ENCODE data around the gene CCSER2.
"Not testable (repeated sequence)": the region's sequence is repeated elsewhere in the genome, so short reads cannot be mapped to it uniquely, and the experiment has no call there.

CCSER2 gene

GRCh38 chr10:84312816-84313215, 15.6 kb upstream of the CCSER2 start:
- no peak for DNase-seq

- DNase-seq, result no peak
Measured at GRCh38 chr10:84314275-84314674, 14.1 kb upstream of the CCSER2 start.

GRCh38 chr10:84317174-84317573, 11.2 kb upstream of the CCSER2 start:
- DNase-seq, result peak; percentile 28

GRCh38 chr10:84321902-84322301, 6.5 kb upstream of the CCSER2 start:
- DNase-seq, result no peak

- not testable (repeated sequence) for DNase-seq
Measured at GRCh38 chr10:84323566-84323965, 4.8 kb upstream of the CCSER2 start.

GRCh38 chr10:84326995-84327394, 1.4 kb upstream of the CCSER2 start:
- DNase-seq, result not testable (repeated sequence)

GRCh38 chr10:84329196-84329611, 815 bp downstream of the CCSER2 start:
- no peak for DNase-seq

- DNase-seq, result no peak
Measured at GRCh38 chr10:84329986-84330651, 1.7 kb downstream of the CCSER2 start.

GRCh38 chr10:84331091-84331490, 2.7 kb downstream of the CCSER2 start:
- no peak for DNase-seq

GRCh38 chr10:84333864-84334451, 5.6 kb downstream of the CCSER2 start:
- DNase-seq, result no peak

GRCh38 chr10:84334811-84335210, 6.4 kb downstream of the CCSER2 start:
- no peak for DNase-seq

GRCh38 chr10:84335516-84335915, 7.1 kb downstream of the CCSER2 start:
- no peak for DNase-seq

GRCh38 chr10:84336406-84337090, 8.2 kb downstream of the CCSER2 start:
- no peak for DNase-seq

GRCh38 chr10:84337199-84337598, 8.8 kb downstream of the CCSER2 start:
- DNase-seq, result no peak

- DNase-seq, result no peak
Measured at GRCh38 chr10:84339025-84339424, 10.6 kb downstream of the CCSER2 start.

GRCh38 chr10:84340187-84340586, 11.8 kb downstream of the CCSER2 start:
- DNase-seq, result no peak

GRCh38 chr10:84340632-84341537, 12.5 kb downstream of the CCSER2 start:
- no peak for DNase-seq

GRCh38 chr10:84341538-84341856, 13.1 kb downstream of the CCSER2 start:
- no peak for DNase-seq

GRCh38 chr10:84341983-84342382, 13.6 kb downstream of the CCSER2 start:
- no peak for DNase-seq

GRCh38 chr10:84342584-84342983, 14.2 kb downstream of the CCSER2 start:
- DNase-seq, result no peak

- DNase-seq, result no peak
Measured at GRCh38 chr10:84343831-84344230, 15.4 kb downstream of the CCSER2 start.

- DNase-seq, result no peak
Measured at GRCh38 chr10:84344526-84344925, 16.1 kb downstream of the CCSER2 start.

- DNase-seq, result not testable (repeated sequence)
Measured at GRCh38 chr10:84347575-84348002, 19.2 kb downstream of the CCSER2 start.
